Activated T-cell treated with anti-CD3 and anti-CD28 coated beads, Interleukin-2, amount 50 U/mL, for 24 hours (primary cell): ENCODE data around the gene STKLD1.

Experiments used
- DNase-seq: peaks from one replicate; pipeline ENCODE4 v3.0.0-alpha.2; 2020
- H3K27ac Mint-ChIP-seq: 2 replicates; pipeline ENCODE4 v1.8.0; 2020; ENCODE audit warnings: mild to moderate bottlenecking, mixed read lengths
- H3K27me3 Mint-ChIP-seq: 2 replicates; pipeline ENCODE4 v1.8.0; 2020; ENCODE audit warnings: mixed read lengths
- H3K36me3 Mint-ChIP-seq: 2 replicates; pipeline ENCODE4 v1.8.0; 2020; ENCODE audit warnings: low read depth, mixed read lengths
- H3K4me1 Mint-ChIP-seq: 2 replicates; pipeline ENCODE4 v1.8.0; 2020; ENCODE audit warnings: low read depth, mixed read lengths
- H3K4me3 Mint-ChIP-seq: 2 replicates; pipeline ENCODE4 v1.8.0; 2020; ENCODE audit warnings: mild to moderate bottlenecking, moderate library complexity, mixed read lengths
- H3K9me3 Mint-ChIP-seq: 2 replicates; pipeline ENCODE4 v1.8.0; 2020; ENCODE audit warnings: mixed read lengths

STKLD1 gene

GRCh38 chr9:133351526-133351907 lies 24.6 kb upstream of the STKLD1 start:
- peaks cover 60% of the 10 kb centered on the region for H3K4me1 Mint-ChIP-seq
- peak overlapping the region; percentile 99 for H3K27ac Mint-ChIP-seq
- H3K27me3 Mint-ChIP-seq: no peaks in the 10 kb centered on the region
- H3K9me3 Mint-ChIP-seq: no peaks in the 10 kb centered on the region
- H3K36me3 Mint-ChIP-seq: peaks cover 74% of the 10 kb centered on the region
- H3K4me3 Mint-ChIP-seq: peak overlapping the region; percentile 98
- no peak for DNase-seq

GRCh38 chr9:133351908-133352634 lies 24.1 kb upstream of the STKLD1 start:
- Mint-ChIP-seq H3K9me3 (no peaks in the 10 kb centered on the region), H3K36me3 (peaks cover 72% of the 10 kb centered on the region), H3K27me3 (no peaks in the 10 kb centered on the region), H3K4me3 (peak overlapping the region; percentile 39), H3K4me1 (peaks cover 57% of the 10 kb centered on the region), H3K27ac (peak overlapping the region; percentile 99)
- DNase-seq: peak; percentile 70

GRCh38 chr9:133352635-133353340 lies 23.4 kb upstream of the STKLD1 start:
- Mint-ChIP-seq H3K36me3 (peaks cover 77% of the 10 kb centered on the region), H3K9me3 (no peaks in the 10 kb centered on the region), H3K4me1 (peaks cover 64% of the 10 kb centered on the region), H3K27me3 (no peaks in the 10 kb centered on the region), H3K4me3 (peak overlapping the region; percentile 15), H3K27ac (peak overlapping the region; percentile 99)
- DNase-seq: peak; percentile 53

GRCh38 chr9:133353548-133353947 lies 22.6 kb upstream of the STKLD1 start:
- peaks cover 77% of the 10 kb centered on the region for H3K36me3 Mint-ChIP-seq
- DNase-seq: no peak
- H3K27ac Mint-ChIP-seq: peak overlapping the region; percentile 99
- peaks cover 71% of the 10 kb centered on the region for H3K4me1 Mint-ChIP-seq
- no peaks in the 10 kb centered on the region for H3K27me3 Mint-ChIP-seq
- H3K9me3 Mint-ChIP-seq: no peaks in the 10 kb centered on the region
- no peak overlapping the region for H3K4me3 Mint-ChIP-seq

- Mint-ChIP-seq H3K27ac (peak overlapping the region; percentile 99), H3K9me3 (no peaks in the 10 kb centered on the region), H3K36me3 (peaks cover 77% of the 10 kb centered on the region), H3K4me1 (peaks cover 71% of the 10 kb centered on the region), H3K27me3 (no peaks in the 10 kb centered on the region), H3K4me3 (peak overlapping the region; percentile 91)
- no peak for DNase-seq
Measured at GRCh38 chr9:133354766-133355165, 21.4 kb upstream of the STKLD1 start.

GRCh38 chr9:133355881-133356357 lies 20.2 kb upstream of the STKLD1 start:
- Mint-ChIP-seq H3K4me3 (peak overlapping the region; percentile 91), H3K36me3 (peaks cover 76% of the 10 kb centered on the region), H3K27ac (peak overlapping the region; percentile 99), H3K27me3 (no peaks in the 10 kb centered on the region), H3K9me3 (no peaks in the 10 kb centered on the region), H3K4me1 (peaks cover 70% of the 10 kb centered on the region)
- DNase-seq: no peak

- peaks cover 70% of the 10 kb centered on the region for H3K4me1 Mint-ChIP-seq
- no peaks in the 10 kb centered on the region for H3K9me3 Mint-ChIP-seq
- peaks cover 76% of the 10 kb centered on the region for H3K36me3 Mint-ChIP-seq
- DNase-seq: peak; percentile 94
- H3K4me3 Mint-ChIP-seq: peak within 1 kb of the TSS; percentile 91
- no peaks in the 10 kb centered on the region for H3K27me3 Mint-ChIP-seq
- peak within 1 kb of the TSS; percentile 99 for H3K27ac Mint-ChIP-seq
Measured at GRCh38 chr9:133356391-133357091, 19.6 kb upstream of the STKLD1 start, which contains the start of the genes SURF1 and SURF2. TSS of gene SURF1 (minus strand) at chr9:133356487. CDS start at chr9:133356453, 34 bp downstream. TSS of gene SURF2 (plus strand) at chr9:133356550. CDS start at chr9:133356593, 43 bp downstream.

- H3K4me3 Mint-ChIP-seq: peak overlapping the region; percentile 91
- no peaks in the 10 kb centered on the region for H3K9me3 Mint-ChIP-seq
- no peak for DNase-seq
- peaks cover 72% of the 10 kb centered on the region for H3K4me1 Mint-ChIP-seq
- H3K36me3 Mint-ChIP-seq: peaks cover 76% of the 10 kb centered on the region
- no peaks in the 10 kb centered on the region for H3K27me3 Mint-ChIP-seq
- peak overlapping the region; percentile 93 for H3K27ac Mint-ChIP-seq
Measured at GRCh38 chr9:133357656-133358055, 18.5 kb upstream of the STKLD1 start.

GRCh38 chr9:133359399-133360175 lies 16.6 kb upstream of the STKLD1 start:
- peaks cover 60% of the 10 kb centered on the region for H3K4me1 Mint-ChIP-seq
- no peaks in the 10 kb centered on the region for H3K27me3 Mint-ChIP-seq
- peaks cover 80% of the 10 kb centered on the region for H3K36me3 Mint-ChIP-seq
- H3K27ac Mint-ChIP-seq: peak overlapping the region; percentile 93
- no peaks in the 10 kb centered on the region for H3K9me3 Mint-ChIP-seq
- no peak overlapping the region for H3K4me3 Mint-ChIP-seq
- DNase-seq: peak; percentile 51

GRCh38 chr9:133360400-133361393 lies 15.5 kb upstream of the STKLD1 start:
- H3K4me3 Mint-ChIP-seq: no peak overlapping the region
- H3K27me3 Mint-ChIP-seq: no peaks in the 10 kb centered on the region
- H3K36me3 Mint-ChIP-seq: peaks cover 90% of the 10 kb centered on the region

GRCh38 chr9:133361507-133362092 lies 14.6 kb upstream of the STKLD1 start:
- H3K4me1 Mint-ChIP-seq: peaks cover 58% of the 10 kb centered on the region
- no peak overlapping the region for H3K4me3 Mint-ChIP-seq
- peaks cover 96% of the 10 kb centered on the region for H3K36me3 Mint-ChIP-seq
- H3K9me3 Mint-ChIP-seq: no peaks in the 10 kb centered on the region
- H3K27me3 Mint-ChIP-seq: no peaks in the 10 kb centered on the region
- peak overlapping the region; percentile 93 for H3K27ac Mint-ChIP-seq
- no peak for DNase-seq

More at GRCh38 chr9:133360400-133361393, 15.5 kb upstream of the STKLD1 start:
- DNase-seq: no peak
- peaks cover 51% of the 10 kb centered on the region for H3K4me1 Mint-ChIP-seq
- no peaks in the 10 kb centered on the region for H3K9me3 Mint-ChIP-seq
- H3K27ac Mint-ChIP-seq: peak overlapping the region; percentile 93

- H3K27me3 Mint-ChIP-seq: no peaks in the 10 kb centered on the region
- no peak for DNase-seq
- no peak overlapping the region for H3K4me3 Mint-ChIP-seq
- H3K9me3 Mint-ChIP-seq: no peaks in the 10 kb centered on the region
- H3K27ac Mint-ChIP-seq: peak overlapping the region; percentile 93
- peaks cover 59% of the 10 kb centered on the region for H3K4me1 Mint-ChIP-seq
- peaks cover 98% of the 10 kb centered on the region for H3K36me3 Mint-ChIP-seq
Measured at GRCh38 chr9:133362359-133363044, 13.7 kb upstream of the STKLD1 start.
